GM18909 (cell line): ENCODE data around the gene BICD1.
A peak's percentile ranks its signal among the peaks of the same experiment; 100 is the strongest.
"Not testable (repeated sequence)": the region's sequence is repeated elsewhere in the genome, so short reads cannot be mapped to it uniquely, and the experiment has no call there.

Experiments used
- ATAC-seq: cut with Tn5 transposase; IDR thresholded peaks from one replicate; pipeline ENCODE4 v1.9.1; 2021; ENCODE audit warnings: mild to moderate bottlenecking; ENCODE audit not compliant: unreplicated experiment, poor library complexity

Gene BICD1

GRCh38 chr12:32270818-32271710, 164.4 kb downstream of the BICD1 start:
- ATAC-seq: no peak

DNA sequence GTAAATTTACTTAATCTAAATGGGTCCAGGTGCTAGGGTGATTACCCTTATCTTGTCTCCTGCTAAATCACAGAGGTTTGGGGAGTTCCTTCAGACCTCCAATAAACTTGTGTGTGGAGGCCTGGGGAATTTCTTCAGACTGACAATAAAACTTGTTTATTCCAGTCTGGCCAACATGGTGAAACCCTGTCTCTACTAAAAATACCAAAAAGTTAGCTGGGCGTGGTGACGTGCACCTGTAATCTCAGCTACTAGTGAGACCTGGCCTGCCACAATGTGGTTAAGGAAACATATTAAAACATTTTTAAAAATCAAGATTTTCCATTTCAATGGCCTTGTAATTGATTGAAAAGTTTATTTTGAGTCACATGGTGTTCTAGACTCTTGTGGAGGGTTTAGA, 165.8 kb downstream of the BICD1 start:
- no peak for ATAC-seq

GRCh38 chr12:32273063-32273522, 166.4 kb downstream of the BICD1 start:
- ATAC-seq: peak; percentile 56

DNA sequence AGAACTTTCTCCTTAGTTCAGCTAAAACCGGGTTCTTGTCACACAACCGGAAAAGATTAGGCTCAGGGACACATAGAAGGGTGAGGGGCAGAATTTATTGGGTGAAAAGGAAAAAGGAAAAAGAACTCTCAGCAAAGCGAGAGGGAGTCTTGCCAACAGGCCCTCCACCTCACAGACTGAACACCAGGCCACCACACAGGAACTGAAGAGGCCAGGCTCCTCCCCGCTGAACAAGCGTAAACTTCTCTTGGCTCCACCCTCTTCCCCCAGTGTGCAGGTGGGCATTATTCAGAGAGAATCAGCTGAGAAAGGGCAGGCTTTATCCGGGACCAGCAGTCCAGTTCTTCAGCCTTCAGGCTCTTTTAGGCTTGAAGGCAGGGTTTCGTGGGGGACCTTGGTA, 167.1 kb downstream of the BICD1 start:
- peak; percentile 90 for ATAC-seq

DNA sequence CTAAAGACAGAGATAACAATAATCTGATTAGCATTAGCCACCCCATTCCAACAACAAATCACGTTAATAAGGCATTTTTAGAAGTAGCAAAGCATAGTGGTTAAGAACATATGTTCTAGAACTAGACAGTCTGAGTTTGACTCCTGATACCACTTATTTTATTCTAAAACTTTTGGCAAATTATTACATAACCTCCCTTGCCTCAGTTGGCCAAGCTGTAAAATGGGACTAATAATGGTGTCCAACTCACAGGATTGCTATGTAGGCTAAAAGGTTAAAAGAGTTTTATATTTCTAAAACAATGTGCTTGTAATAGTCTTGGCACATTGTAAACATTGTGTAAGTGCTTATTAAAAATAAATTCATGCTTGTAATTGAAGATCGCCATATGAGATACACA, 168.0 kb downstream of the BICD1 start:
- ATAC-seq: no peak

DNA sequence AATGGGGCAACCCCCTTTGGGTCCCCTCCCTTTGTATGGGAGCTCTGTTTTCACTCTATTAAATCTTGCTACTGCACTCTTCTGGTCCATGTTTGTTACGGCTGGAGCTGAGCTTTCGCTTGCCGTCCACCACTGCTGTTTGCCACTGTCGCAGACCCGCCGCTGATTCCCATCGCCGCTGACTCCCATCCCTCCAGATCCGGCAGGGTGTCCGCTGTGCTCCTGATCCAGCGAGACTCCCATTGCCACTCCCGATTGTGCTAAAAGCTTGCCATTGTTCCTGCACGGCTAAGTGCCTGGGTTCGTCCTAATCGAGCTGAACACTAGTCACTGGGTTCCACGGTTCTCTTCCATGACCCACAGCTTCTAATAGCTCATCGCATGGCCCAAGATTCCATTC, 168.9 kb downstream of the BICD1 start:
- not testable (repeated sequence) for ATAC-seq

DNA sequence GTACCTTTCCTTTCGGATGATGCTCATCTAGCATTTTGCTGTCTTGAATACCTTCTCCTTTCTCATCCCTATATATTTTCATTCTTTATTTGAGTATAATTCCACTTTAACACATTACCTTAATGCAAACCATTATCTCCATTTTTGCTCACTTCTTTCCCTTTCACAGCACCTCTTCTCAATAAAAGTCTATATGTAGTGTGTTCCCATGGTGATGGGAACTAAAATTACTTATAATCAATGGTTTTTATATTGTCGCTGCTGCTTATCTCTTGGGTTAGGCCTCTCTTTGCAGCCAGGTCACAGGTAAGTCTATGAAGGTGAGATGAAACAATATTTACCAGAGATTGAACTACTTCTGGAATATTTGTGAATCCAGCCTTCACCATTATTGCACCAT, 171.1 kb downstream of the BICD1 start:
- ATAC-seq: no peak

DNA sequence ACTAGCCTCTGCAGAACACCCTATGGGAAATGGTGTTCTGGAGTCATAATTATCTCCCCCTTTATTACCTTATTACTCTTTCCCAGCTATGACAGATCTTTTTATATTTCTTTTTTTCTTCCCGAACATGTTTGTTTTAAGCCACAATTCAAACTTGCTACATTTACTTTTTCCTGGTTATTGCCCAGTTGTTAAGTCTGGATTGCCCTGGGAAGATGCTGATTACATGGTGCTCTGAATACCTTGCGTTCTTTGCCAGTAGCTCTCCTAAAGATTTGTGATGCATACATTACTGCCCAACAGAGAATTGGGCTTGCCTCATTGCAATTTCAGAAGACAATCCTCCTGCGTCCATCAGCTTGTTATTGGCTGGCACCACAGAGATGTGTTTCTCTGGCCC, 174.5 kb downstream of the BICD1 start:
- no peak for ATAC-seq

DNA sequence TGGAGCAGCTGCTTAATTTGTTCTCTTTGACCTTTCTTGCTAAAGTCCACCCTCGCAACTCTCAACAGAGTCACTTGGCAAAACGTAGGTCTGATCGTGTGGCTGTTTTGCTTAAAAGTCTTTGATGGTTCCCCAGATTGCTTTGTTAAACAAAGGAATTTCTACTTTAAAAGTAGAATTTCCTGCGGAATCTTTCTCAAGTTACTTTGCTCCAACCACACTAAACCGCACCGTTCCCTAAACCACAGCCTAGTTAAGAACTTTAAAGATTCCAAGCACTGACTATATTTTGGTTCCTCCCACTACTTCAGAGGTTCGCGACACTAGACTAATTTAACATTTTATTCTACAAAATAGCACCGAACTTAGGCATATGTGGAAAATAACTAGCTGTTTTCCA, 177.9 kb downstream of the BICD1 start:
- ATAC-seq: no peak

DNA sequence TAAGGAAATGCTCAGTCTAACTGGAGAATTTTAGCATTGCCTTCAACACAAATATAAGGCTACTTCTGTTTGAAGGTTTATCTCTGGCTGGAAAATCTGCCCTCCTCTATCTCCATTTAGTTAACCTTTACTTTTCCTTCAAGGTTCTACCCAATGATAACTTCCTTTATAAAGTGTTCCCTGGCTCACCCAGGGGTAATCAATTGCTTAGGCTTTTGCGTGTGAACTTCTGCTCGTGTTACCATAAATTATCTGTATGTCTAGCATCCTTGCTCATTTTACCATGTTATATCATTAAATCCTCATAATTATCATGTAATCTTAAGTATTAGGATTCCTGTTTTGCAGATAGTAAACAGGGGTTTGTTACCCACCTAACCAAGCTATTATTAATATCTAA, 178.4 kb downstream of the BICD1 start:
- ATAC-seq: no peak

DNA sequence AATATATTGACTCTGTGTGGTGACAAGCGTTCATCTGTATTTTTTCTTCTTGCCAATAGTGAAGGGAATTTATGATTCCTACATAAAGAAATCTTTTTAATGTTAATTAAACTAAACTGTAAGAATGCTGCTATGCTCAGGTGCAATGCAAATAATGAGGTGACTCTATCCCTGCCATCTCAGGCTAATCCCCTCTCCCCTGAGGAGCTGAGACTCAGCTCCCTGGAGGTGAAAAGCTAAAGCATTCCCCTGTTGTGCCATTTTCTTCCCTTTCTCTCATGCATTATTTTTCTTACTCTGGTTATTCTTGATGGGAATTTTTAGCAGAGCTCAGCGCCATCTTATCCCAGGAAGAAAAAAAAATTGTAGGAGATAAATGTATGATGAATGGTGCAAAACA, 178.8 kb downstream of the BICD1 start:
- no peak for ATAC-seq

- no peak for ATAC-seq
Observed at GRCh38 chr12:32290411-32290810, 183.8 kb downstream of the BICD1 start.

DNA sequence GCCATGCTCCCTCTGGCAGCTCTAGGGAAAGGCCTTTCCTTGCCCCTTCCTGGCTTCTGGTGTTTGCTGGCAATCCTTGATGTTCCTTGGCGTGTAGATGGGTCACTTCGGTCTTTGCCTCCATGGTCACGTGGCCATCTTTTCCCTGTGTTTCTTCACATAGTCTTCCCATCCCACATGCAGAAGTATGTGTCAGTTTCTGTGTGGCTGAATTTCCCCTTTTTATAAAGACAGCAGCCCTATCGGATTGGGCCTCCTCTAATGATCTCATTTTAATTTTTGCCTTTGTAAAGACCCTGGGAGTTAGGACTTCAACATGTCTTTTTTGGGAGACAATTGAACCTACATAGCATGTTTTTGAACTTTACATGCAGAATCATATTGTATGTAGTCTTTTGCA, 185.5 kb downstream of the BICD1 start:
- no peak for ATAC-seq

- ATAC-seq: no peak
Observed at GRCh38 chr12:32293808-32294419, 187.3 kb downstream of the BICD1 start.

DNA sequence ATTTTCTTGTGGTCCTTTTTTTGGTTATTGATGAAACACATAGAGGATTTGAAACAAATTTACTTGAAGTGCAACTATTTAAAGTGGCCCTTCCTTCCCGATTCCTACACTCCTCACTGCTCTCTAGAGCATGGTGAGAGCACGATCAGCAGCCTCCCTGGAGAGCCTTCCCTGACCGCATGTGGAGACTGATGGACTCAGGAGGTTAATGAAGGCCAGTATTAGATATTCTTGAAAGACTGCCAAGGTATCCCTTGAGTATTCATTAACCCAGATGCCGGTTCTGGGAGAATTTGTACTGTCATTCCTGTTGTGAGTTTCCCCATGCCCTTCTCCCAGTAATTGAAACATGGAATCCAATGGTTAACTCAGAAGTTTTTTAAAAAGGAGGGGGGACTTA, 189.9 kb downstream of the BICD1 start:
- no peak for ATAC-seq

DNA sequence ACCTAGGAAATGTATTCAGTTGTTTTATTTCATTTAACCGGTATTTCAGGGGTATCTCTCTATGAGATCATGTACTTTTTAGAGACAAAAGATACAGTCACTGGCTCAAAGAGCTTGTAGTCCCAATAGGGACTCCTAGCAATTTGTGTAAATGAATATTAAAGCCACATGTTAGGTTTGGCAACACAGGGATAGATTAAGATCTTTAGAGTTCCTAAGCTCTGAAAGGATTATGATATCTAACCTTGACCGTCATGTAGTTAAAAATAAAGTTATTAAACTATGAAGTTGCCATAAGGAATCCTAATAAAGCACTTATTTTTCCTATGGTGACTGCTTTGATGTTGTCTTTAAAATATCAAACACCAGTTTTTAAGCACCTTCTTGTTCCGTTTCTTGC, 192.3 kb downstream of the BICD1 start:
- no peak for ATAC-seq

- ATAC-seq: no peak
Observed at GRCh38 chr12:32301216-32301615, 194.6 kb downstream of the BICD1 start.

DNA sequence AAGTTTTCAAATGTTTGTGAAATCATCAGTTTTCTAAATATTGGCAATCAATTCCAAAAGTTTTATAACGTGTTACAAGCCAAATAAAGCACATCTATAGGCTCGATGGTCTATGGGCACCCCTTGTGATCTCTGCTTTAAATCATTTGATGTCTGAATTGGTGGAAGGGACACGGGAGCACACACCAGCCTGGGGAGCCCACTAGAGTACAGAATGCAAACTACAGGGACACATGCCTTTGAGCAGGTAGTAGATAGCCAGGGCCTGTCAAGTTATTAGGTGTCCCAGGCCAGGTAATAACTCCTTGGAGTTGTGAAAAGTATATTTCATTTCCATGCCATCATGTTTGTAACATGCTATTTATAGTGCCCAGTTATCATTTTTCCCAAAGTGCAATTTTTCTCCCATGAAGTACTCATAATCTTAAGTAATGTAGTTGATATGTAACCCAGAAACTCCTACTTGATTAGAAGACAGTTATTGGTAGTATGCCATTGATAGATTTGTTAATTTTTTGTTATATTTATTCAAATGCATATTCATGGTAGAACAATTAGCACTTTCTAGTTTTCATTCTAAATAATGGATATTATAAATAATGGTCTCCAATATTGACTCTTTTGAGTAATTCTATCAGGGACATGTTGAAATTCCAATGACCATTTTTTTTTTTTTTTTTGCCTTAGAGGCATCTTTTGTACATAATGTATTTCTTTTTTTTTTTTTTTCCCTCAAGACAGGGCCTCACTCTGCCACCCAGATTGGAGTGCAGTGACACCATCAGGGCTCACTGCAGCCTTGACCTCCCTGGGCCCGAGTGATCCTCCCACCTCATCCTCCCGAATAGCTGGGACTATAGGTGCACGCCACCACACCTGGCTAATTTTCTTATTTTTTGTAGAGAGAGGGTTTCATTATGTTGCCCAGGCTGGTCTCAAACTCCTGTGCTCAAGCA, 195.8 kb downstream of the BICD1 start:
- ATAC-seq: peak; percentile 96

DNA sequence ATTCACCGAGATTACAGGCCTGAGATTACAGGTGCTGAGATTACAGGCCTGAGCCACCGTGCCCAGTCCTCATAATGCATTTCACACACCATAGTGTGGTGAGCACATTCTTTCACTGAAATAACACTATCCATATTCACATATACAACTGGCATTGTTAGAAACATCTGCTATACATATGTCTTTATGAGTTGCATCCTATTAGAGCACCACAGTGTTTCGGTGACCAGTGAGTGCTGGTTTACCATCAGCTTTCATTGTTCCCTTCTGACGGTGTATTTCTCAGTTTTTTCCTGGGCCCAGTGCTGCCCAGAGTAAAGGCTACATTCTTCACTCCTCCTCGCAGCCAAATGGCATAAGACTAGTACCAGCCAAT, 196.5 kb downstream of the BICD1 start:
- ATAC-seq: no peak

DNA sequence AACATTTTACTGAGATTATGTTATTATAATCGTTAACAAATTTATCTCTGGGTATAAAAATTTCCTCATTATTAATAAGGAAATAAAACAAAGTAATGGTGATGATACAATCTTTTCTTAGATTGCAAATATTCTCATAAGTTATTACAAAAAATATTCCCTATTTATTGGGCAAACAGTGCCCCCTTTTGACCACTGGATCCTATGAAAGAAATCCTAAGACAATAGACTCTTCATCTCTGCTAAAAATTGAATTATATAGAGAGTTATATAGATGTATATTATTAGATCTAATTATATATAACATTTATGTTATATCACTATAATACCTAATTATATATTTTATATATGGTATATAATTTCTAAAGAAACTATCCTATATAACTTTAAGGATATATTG, 198.5 kb downstream of the BICD1 start:
- ATAC-seq: no peak

- no peak for ATAC-seq
Observed at GRCh38 chr12:32307326-32307725, 200.7 kb downstream of the BICD1 start.
